Measurements from ENCODE around the gene IQGAP3. TPM values are rescaled to one million over a fixed set of nuclear protein-coding genes. Genes with fewer than 3 reads are reported as not detected.

The IQGAP3 gene
- total and polyA plus RNA-seq, 2 experiments from 2014 or later: 5.2 to 5.7 TPM

DNA sequence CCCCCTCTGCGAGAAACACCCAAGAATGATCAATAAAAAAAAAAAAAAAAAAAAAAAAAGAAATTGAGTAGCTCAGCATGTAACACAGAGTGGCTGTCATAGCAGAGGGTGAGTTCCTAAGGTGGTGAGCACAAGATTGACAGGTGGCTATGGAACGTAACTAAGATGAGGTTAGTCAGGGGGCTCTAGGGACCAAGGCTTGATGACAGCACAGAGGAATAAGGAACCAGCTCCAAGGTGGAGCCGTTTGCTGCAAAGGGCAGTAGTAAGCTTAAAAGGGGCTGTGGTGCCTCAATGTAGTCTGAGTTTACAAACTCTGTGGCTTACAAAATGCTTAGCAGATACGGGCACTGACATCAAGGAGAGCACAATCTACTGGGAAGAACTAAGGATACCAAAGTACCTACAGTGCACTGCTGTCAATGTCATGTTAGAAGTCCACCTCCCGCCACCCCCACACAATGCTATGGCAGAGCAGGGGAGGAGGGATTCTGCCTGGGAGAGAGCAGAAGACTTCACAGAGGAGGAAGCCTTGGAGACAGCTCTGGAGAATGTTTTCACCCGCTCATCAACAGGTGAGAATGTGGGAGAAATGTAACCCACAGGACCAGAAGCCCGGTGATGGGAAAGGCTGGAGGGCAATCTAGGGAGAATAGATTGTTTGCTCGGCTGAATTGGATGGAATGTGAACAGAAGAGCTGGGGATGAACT lies 13.1 kb downstream of the IQGAP3 start:
- Histone ChIP-seq H3K36me3 (replicated peaks; ENCODE audit: insufficient read depth, low read depth) (no peaks in the 10 kb centered on the region), H3K27ac (no peak overlapping the region), H3K9me3 (ENCODE audit: low read depth) (no peaks in the 10 kb centered on the region), H3K9me2 (replicated peaks; ENCODE audit: insufficient read depth) (no peaks in the 10 kb centered on the region), H3K4me1 (ENCODE audit: insufficient read depth) (no peaks in the 10 kb centered on the region), H4K20me1 (ENCODE audit: insufficient read depth, poor library complexity, severe bottlenecking) (no peaks in the 10 kb centered on the region), H3K4me2 (no peak overlapping the region), H3K27me3 (no peaks in the 10 kb centered on the region), H2AFZ (no peak overlapping the region), H3K4me3 (no peak overlapping the region), H3K79me2 (no peaks in the 10 kb centered on the region)
- TF ChIP-seq, protein P1, sequence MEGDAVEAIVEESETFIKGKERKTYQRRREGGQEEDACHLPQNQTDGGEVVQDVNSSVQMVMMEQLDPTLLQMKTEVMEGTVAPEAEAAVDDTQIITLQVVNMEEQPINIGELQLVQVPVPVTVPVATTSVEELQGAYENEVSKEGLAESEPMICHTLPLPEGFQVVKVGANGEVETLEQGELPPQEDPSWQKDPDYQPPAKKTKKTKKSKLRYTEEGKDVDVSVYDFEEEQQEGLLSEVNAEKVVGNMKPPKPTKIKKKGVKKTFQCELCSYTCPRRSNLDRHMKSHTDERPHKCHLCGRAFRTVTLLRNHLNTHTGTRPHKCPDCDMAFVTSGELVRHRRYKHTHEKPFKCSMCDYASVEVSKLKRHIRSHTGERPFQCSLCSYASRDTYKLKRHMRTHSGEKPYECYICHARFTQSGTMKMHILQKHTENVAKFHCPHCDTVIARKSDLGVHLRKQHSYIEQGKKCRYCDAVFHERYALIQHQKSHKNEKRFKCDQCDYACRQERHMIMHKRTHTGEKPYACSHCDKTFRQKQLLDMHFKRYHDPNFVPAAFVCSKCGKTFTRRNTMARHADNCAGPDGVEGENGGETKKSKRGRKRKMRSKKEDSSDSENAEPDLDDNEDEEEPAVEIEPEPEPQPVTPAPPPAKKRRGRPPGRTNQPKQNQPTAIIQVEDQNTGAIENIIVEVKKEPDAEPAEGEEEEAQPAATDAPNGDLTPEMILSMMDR (IDR thresholded peaks at IDR 0.05; ENCODE audit: poor library complexity): no peak
- TF ChIP-seq EZH2phosphoT487 (IDR thresholded peaks at IDR 0.05; ENCODE audit: low read depth, severe bottlenecking, unreplicated experiment) (no peak), EZH2 (IDR thresholded peaks at IDR 0.05; ENCODE audit: borderline replicate concordance) (no peak)
- no peak for DNase-seq (ENCODE audit: low spot score)
- 59% methylated on average over 7 of the region's 8 CpGs for WGBS (ENCODE audit: low lambda C conversion rate, missing lambda C conversion rate)

DNA sequence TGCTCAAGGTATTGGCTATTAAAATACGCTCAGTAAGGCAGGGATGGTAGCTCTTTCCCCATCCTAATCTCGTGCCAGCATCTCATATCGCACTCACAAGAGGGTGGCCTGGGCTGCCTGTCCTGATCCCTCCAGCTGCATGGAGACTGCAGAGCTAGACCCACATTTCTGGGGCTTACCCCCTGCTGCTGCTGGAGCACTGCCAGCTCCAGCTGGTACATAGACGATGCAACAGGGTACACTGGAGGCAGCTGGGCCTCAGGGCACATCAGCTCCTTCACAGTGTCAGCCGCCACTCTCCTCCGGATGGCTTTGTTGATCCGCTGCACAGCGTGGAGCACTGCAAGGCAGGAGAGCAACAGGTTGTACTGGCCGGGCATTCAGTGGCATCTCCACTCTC lies 16.0 kb downstream of the IQGAP3 start:
- TF ChIP-seq EZH2phosphoT487 (IDR thresholded peaks at IDR 0.05; ENCODE audit: low read depth, severe bottlenecking, unreplicated experiment) (no peak), EZH2 (IDR thresholded peaks at IDR 0.05; ENCODE audit: borderline replicate concordance) (no peak)
- TF ChIP-seq, protein P1 (IDR thresholded peaks at IDR 0.05; ENCODE audit: poor library complexity): no peak
- Histone ChIP-seq H3K79me2 (no peaks in the 10 kb centered on the region), H3K4me2 (no peak overlapping the region), H3K27ac (no peak overlapping the region), H2AFZ (no peak overlapping the region), H3K4me3 (no peak overlapping the region), H3K36me3 (replicated peaks; ENCODE audit: insufficient read depth, low read depth) (no peaks in the 10 kb centered on the region), H3K27me3 (no peaks in the 10 kb centered on the region), H3K4me1 (ENCODE audit: insufficient read depth) (no peaks in the 10 kb centered on the region), H4K20me1 (ENCODE audit: insufficient read depth, poor library complexity, severe bottlenecking) (no peaks in the 10 kb centered on the region), H3K9me2 (replicated peaks; ENCODE audit: insufficient read depth) (no peaks in the 10 kb centered on the region), H3K9me3 (ENCODE audit: low read depth) (no peaks in the 10 kb centered on the region)
- 82% methylated on average over 9 of the region's 9 CpGs for WGBS (ENCODE audit: low lambda C conversion rate, missing lambda C conversion rate)
- no peak for DNase-seq (ENCODE audit: low spot score)

DNA sequence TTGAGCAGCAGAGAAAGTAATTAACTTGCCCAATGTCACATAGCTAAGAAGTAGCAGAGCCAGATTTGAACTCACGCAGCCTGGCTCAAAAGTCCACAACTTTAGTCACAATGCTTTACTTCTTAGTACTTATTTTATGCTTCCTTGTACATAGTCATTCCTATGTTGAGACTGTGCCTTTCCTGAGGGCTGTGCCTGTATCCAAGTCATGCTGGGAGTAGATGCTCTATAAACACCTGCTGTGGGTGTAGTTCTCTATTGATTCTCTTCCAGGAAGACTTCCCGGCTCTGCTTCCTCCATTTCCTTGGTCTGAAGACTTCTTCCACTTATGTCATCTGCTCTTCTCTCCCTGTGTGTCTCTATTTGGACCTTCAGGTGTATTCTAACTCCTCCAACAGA lies 16.6 kb downstream of the IQGAP3 start:
- Histone ChIP-seq H3K79me2 (no peaks in the 10 kb centered on the region), H3K4me3 (no peak overlapping the region), H3K4me2 (no peak overlapping the region), H3K27ac (no peak overlapping the region), H3K27me3 (no peaks in the 10 kb centered on the region), H3K9me3 (ENCODE audit: low read depth) (no peaks in the 10 kb centered on the region), H3K36me3 (replicated peaks; ENCODE audit: insufficient read depth, low read depth) (no peaks in the 10 kb centered on the region), H3K9me2 (replicated peaks; ENCODE audit: insufficient read depth) (no peaks in the 10 kb centered on the region), H3K4me1 (ENCODE audit: insufficient read depth) (no peaks in the 10 kb centered on the region), H4K20me1 (ENCODE audit: insufficient read depth, poor library complexity, severe bottlenecking) (no peaks in the 10 kb centered on the region), H2AFZ (no peak overlapping the region)
- DNase-seq (ENCODE audit: low spot score): no peak
- TF ChIP-seq, protein P1 (IDR thresholded peaks at IDR 0.05; ENCODE audit: poor library complexity): no peak
- TF ChIP-seq EZH2 (IDR thresholded peaks at IDR 0.05; ENCODE audit: borderline replicate concordance): no peak
- no peak for TF ChIP-seq EZH2phosphoT487 (IDR thresholded peaks at IDR 0.05; ENCODE audit: low read depth, severe bottlenecking, unreplicated experiment)
- WGBS (ENCODE audit: low lambda C conversion rate, missing lambda C conversion rate): 74% methylated on average over 2 of the region's 2 CpGs
